Mucosa of descending colon (tissue), 3 donors: ENCODE data around the gene MTX3. TPM values are rescaled to one million over a fixed set of nuclear protein-coding genes. Genes with fewer than 3 reads are reported as not detected.

Experiments
- ATAC-seq: fragments of 200-7000 bp; cut with Tn5 transposase; one replicate; pipeline ENCODE4 v1.9.1; 2020; ENCODE audit warnings: mild to moderate bottlenecking, moderate library complexity
- DNase-seq, 3 donors: peaks; one replicate each; pipeline ENCODE4 v3.0.0-alpha.2; 2020
- H3K36me3 ChIP-seq: fragments of 200-600 bp; one replicate; pipeline ENCODE4 v1.8.0; 2021; ENCODE audit warnings: low read depth, mild to moderate bottlenecking
- H3K4me1 ChIP-seq: fragments of 200-600 bp; one replicate; pipeline ENCODE4 v1.8.0; 2021; ENCODE audit warnings: low read depth, mild to moderate bottlenecking
- H3K4me3 ChIP-seq: fragments of 200-600 bp; one replicate; pipeline ENCODE4 v1.8.0; 2021; ENCODE audit warnings: mild to moderate bottlenecking
- H3K9me3 ChIP-seq: fragments of 200-600 bp; one replicate; pipeline ENCODE4 v1.8.0; 2021; ENCODE audit warnings: mild to moderate bottlenecking
- CTCF ChIP-seq: fragments of 200-600 bp; IDR thresholded peaks from one replicate; pipeline ENCODE4 v1.8.0; 2022; ENCODE audit warnings: antibody characterized with exemption, mild to moderate bottlenecking
- intact Hi-C, 2 donors: fragments of 100-400 bp; cut with DNase I in 1 of 2; cut with micrococcal nuclease in 1 of 2; formaldehyde crosslinking; loops; one replicate each; pipeline versions ENCODE4 v1.11.0 to v1.11.1; 2022; cut with DNase I, micrococcal nuclease
- total RNA-seq, 3 donors: library from RNA; stranded (reverse); fragmentation: NEBNext Ultra II Directional in 2 of 3; extraction: Animal tissue kit (Norgen Biotek cat#: 25700) in 2 of 3; gene quantifications; one replicate each; pipeline versions ENCODE4 v1.2.1 to v1.2.4, GENCODE V29; 2021 to 2023
- donor health status: DM: no; HTN: no; CAD: no; lungs with moderate emphysema.
- donor health status: DM: no; HTN: no; CAD: no.
- donor health status: DM: no; HTN: yes; CAD: no.

The MTX3 gene
- total RNA-seq, 3 donors from 2014 or later: 7.9 to 15.3 (median 8.8) TPM

GRCh38 chr5:79962575-79963222, 28.4 kb downstream of the MTX3 start:
- DNase-seq (no peak), ATAC-seq (no peak)
- intact Hi-C loops: no loop called here
- Histone ChIP-seq H3K36me3 (no peaks in the 10 kb centered on the region), H3K4me3 (no peak overlapping the region), H3K9me3 (no peaks in the 10 kb centered on the region), H3K4me1 (no peaks in the 10 kb centered on the region)
- no peak for TF ChIP-seq CTCF

- TF ChIP-seq CTCF: no peak
Measured at GRCh38 chr5:79961716-79962574, 29.1 kb downstream of the MTX3 start.

GRCh38 chr5:79959407-79959806, 31.7 kb downstream of the MTX3 start:
- Histone ChIP-seq H3K9me3 (no peaks in the 10 kb centered on the region), H3K36me3 (no peaks in the 10 kb centered on the region), H3K4me1 (no peaks in the 10 kb centered on the region), H3K4me3 (no peak overlapping the region)
- TF ChIP-seq CTCF: no peak
- DNase-seq (no peak), ATAC-seq (no peak)
- intact Hi-C loops: no loop called here

More at GRCh38 chr5:79961716-79962574, 29.1 kb downstream of the MTX3 start:
- H3K4me3 ChIP-seq: no peak overlapping the region
- H3K4me1 ChIP-seq: no peaks in the 10 kb centered on the region
- no peaks in the 10 kb centered on the region for H3K36me3 ChIP-seq
- DNase-seq (no peak), ATAC-seq (no peak)
- intact Hi-C loops: no loop called here
- H3K9me3 ChIP-seq: no peaks in the 10 kb centered on the region

- intact Hi-C loops: no loop called here
- no peak overlapping the region for H3K4me3 ChIP-seq
- no peak for ATAC-seq
Measured at GRCh38 chr5:79955941-79956670, 35.0 kb downstream of the MTX3 start.

More at GRCh38 chr5:79955941-79956670, 35.0 kb downstream of the MTX3 start:
- Histone ChIP-seq H3K9me3 (no peaks in the 10 kb centered on the region), H3K4me1 (no peaks in the 10 kb centered on the region), H3K36me3 (no peaks in the 10 kb centered on the region)
- no peak for TF ChIP-seq CTCF
- no peak for DNase-seq
